NCI-H1092 treated with DMSO at 0.1 percent for 48 hours (cell line): ENCODE results near the gene NDUFS2.
"Not testable (repeated sequence)": the region's sequence is repeated elsewhere in the genome, so short reads cannot be mapped to it uniquely, and the experiment has no call there.

Experiments used
- DNase-seq: peaks from one replicate; lab custom pipeline; 2025; lab: John Stamatoyannopoulos, UW

Gene NDUFS2

DNA sequence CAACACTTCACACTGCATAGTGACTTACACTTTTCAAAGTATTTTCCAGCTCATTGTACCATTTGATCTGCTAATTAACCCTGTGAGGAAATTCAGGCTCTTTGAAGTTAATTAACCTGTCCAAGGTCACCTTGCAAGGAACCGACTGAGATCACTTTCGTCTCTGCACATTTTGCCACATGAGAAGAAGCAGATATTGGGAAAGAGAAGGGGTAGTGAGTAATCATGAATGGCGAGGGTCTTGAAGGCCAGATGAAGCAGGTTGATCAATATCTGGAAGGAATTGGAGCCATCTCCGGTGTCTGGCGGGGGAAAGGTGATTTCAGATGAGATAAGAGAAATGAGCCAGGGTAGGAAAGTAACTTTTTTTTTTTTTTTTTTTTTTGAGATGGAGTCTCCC, 17.8 kb downstream of the NDUFS2 start:
- DNase-seq = no peak

- no peak for DNase-seq
Observed at GRCh38 chr1:161222175-161223019, 20.2 kb downstream of the NDUFS2 start.

DNA sequence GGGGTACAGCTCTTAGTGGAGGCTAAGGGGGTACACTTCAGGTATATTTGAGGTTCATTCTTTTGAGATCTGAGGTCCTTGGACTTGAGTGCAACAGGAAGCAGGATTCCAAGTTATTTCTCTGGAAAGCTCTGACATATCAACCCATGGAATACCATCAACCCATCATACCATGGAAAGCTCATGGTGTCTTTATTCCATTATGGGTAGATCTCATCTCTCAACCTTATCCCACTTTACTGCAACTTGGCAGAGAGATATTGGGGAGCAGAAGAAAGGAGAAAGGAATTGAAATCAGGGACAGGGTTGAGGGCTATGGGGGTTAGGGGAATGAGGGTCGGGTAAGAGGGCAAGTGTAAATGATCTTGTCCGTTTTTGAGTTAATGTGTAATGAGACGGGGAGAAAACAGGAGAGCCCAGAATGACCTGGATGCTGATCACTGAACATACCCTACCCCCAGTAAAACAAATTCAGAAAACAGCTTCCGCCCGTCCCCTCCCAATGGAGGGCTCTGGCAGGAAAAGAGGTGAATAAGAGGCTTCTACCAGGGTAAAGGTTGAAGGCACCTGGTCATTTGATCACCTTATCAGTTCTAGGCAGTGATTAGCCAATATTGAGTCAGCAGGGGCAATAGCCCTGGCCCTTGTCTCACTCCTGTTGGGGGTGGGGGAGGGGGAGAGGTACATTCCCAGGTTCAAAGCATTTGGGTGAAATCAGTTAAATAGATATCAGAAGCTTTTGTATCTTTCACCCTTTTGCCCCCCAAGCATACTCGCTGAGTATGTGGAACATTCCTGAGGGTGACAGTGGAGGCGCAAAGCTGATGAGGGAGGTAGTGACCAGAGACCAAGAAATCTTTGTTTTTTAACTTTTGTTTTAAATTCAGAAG, 21.9 kb downstream of the NDUFS2 start:
- no peak for DNase-seq

DNA sequence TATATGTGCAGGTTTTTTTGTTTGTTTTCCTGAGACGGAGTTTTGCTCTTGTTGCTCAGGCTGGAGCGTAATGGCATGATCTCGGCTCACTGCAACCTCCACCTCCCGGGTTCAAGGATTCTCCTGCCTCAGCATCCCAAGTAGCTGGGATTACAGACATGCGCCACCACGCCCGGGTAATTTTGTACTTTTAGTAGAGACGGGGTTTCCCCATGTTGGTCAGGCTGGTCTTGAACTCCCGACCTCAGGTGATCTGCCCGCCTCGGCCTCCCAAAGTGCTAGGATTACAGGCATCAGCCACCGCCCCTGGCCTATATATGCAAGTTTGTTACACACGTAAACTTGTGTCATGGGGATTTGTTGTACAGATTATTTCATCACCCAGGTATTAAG, 22.5 kb downstream of the NDUFS2 start:
- DNase-seq = not testable (repeated sequence)

DNA sequence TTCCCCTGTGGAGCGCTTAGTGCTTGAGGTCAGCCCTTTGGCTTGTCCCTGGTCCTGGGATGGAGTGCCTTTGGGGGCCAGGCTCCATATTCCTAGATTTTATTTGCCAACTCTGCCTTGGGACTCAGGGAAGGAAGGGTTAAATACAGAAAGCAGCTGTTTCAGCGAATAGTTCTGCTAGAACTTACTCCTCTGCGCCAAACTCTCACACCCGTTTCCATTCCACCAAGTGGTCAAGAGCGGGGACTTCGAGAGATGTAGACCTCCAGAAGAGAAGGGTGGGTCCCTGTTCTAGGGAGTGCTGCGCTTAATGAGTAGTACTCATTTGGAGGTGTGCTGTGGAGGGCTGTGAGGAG, 23.0 kb downstream of the NDUFS2 start:
- no peak for DNase-seq

GRCh38 chr1:161225534-161226319, 23.6 kb downstream of the NDUFS2 start, which contains the start of gene TOMM40L:
Gene TOMM40L (plus strand): TSS chr1:161226060. CDS start chr1:161226490, 430 bp downstream.
- DNase-seq = peak; percentile 90

DNA sequence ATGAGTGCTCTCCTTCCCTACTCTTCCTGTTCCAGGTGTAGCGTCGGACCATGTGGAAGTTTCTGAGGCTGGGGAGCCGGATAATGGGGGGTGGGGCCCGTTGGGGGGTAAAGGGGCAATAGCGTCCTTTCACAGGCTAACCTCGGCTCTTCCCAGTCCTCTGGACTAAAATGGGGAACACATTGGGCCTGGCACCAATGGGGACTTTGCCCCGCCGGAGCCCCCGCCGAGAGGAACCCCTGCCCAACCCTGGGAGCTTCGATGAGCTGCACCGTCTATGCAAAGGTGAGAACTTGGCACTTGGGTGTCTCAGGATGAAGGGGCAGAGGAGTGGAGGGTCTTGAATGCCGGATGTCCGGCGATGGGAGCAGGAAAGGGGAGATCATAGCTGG, 24.1 kb downstream of the NDUFS2 start:
- DNase-seq = no peak

- no peak for DNase-seq
Observed at GRCh38 chr1:161226759-161227158, 24.6 kb downstream of the NDUFS2 start.

DNA sequence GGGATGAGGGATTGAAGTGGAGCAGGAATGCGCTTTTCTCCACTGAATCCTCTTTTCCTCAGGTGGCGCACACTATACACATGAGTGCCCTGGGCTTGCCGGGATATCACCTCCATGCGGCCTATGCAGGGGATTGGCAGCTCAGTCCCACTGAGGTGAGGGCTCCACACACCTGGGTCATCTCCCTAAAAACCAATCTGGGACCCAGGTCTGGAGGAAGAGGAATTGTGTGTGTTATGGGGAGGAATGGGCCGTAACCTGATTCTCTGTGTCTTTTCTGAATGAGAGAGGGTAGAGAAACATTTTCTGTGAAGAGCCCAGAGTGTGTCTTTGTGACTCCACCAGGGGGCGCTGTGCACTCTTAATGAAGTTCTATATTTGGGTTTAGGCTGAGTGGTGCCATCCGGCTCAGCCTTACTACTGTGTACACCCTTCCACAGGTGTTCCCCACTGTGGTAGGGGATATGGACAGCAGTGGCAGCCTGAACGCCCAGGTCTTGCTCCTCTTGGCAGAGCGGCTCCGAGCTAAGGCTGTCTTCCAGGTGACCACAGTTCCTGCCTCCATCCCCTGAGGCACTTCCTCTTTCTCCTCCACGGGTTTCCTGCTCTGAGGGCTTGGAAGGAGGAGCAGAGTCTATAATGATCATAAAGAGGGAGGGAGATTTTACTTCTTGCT, 25.2 kb downstream of the NDUFS2 start:
- peak; percentile 76 for DNase-seq

DNA sequence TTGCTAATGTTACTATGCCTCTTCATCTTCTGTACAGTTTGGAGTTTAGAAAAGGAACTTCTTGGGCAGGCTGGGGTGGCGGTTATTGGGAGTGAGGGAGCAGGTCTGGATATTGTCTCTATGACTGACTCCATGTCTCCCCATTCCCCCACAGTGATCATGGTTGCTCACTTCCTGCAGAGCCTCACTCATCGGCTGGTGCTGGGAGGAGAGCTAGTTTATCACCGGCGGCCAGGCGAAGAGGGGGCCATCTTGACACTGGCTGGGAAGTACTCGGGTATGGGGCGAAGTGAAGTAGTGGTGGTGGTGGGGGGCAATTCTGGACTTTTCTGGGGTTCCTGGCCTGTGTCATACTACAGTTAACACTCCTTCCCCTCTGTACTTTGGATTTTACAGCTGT, 25.9 kb downstream of the NDUFS2 start:
- DNase-seq = no peak

DNA sequence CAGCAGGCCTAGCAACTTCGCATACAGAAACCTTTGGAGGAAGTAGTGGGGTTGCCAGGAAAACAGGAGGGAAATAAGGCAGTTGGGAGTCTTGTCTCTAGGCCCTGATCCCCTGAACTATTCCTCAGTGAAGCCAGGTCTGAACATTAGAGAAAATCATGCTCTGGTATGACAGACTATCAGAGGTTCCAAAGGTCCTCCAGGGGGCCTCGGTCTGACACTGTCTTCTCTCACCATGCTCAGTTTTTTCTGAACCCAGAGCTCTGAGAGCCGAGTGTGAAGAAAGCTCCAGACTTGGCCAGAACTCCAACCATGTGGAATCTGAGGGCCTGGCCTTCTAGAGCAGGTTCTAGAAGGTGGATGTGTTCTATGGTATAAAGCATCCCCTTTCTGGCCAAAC, 27.7 kb downstream of the NDUFS2 start:
- DNase-seq = no peak

DNA sequence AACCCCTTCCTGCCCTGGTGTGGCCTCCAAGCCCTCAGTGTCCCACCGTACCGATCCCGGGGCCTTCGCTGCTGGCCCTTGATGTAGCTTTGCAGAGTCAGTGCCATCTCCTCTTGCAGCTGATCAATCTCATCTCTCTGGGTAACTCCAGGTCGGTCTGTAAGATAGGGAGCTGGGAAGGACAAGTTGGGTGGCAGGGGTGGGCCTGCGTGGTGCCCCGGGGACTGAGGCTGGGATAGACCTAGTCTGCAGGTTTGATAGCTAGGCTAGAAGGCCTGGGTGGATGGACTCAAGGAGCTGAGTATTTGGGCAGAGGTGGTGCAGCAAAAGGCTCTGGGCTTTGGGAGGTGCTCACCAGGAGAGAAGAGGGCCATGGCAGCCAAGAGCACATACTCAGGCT, 28.6 kb downstream of the NDUFS2 start:
- no peak for DNase-seq

DNA sequence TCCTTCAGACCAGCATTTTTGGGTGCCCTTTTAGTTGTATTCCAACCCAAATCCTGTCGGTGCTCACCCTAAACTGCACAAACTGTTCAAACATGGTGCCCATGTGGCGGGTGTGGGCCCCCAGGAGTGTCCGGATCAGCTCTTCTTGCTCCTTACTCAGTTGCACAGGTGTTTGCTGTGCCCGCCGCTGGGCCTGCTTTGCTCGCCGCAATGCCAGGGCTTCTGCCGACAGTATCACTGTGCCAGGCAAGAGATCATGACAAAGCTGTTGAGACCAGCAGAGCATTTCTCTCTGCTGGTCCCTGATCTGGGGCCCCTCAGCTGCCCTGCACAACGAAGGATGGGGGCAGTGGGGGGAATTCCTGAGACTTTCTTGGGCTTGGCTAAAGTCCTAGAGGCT, 30.9 kb downstream of the NDUFS2 start:
- no peak for DNase-seq

- DNase-seq = no peak
Observed at GRCh38 chr1:161235957-161236775, 34.0 kb downstream of the NDUFS2 start.

- no peak for DNase-seq
Observed at GRCh38 chr1:161238039-161238473, 35.9 kb downstream of the NDUFS2 start, which contains the start of gene NR1I3. Gene NR1I3 (minus strand): TSS chr1:161238203. CDS start chr1:161236565, 1,638 bp downstream.

DNA sequence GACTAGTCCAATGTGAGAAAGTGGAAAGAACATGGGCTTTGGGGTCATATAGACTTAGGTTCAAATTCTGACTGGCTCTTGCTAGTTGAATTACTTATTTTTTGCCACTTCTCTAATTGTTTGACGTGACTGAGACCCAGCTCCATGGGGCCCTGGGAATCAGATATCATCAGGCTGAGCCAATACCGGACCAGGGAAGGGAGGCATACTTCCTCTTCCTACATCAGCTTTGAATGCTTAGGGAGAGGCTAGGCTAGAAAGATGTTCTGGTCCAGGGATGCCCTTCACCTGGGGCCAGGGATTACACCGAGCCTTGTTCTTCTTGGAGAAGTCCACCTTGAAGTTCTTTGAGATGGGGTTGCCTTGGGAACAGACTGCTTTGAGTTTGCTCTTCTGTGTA, 39.5 kb downstream of the NDUFS2 start:
- DNase-seq = no peak

GRCh38 chr1:161242313-161242712, 40.1 kb downstream of the NDUFS2 start:
- no peak for DNase-seq

- DNase-seq = no peak
Observed at GRCh38 chr1:161244888-161245287, 42.7 kb downstream of the NDUFS2 start.

DNA sequence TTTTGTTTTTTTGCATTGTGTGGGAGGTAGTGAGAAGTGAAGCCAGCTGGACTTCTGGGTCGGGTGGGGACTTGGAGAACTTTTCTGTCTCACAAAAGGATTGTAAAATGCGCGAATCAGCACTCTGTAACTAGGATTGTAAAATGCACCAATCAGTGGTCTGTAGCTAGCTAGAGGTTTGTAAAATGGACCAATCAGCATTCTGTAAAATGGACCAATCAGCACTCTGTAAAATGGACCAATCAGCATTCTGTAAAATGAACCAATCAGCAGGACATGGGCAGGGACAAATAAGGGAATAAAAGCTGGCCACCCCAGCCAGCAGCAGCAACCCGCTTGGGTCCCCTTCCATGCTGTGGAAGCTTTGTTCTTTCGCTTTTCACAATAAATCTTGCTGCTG, 47.9 kb downstream of the NDUFS2 start:
- DNase-seq = not testable (repeated sequence)

GRCh38 chr1:161250829-161251228, 48.7 kb downstream of the NDUFS2 start:
- no peak for DNase-seq

GRCh38 chr1:161251579-161251978, 49.4 kb downstream of the NDUFS2 start:
- DNase-seq = no peak
